Common myeloid progenitor, CD34-positive (primary cell): Measurements from ENCODE around the gene ZNF133. TPM values are rescaled to one million over a fixed set of nuclear protein-coding genes. Genes with fewer than 3 reads are reported as not detected.
A peak's percentile ranks its signal among the peaks of the same experiment; 100 is the strongest.
"Not testable (repeated sequence)": the region's sequence is repeated elsewhere in the genome, so short reads cannot be mapped to it uniquely, and the experiment has no call there.

Experiments
- CTCF ChIA-PET: fragments of 350-600 bp; sonication (Branson Sonifier 250); formaldehyde crosslinking; loops from one replicate; lab custom pipeline; 2021; ENCODE audit warnings: antibody characterized with exemption; lab: Charles Lee
- POLR2A ChIA-PET: fragments of 350-600 bp; sonication (Branson Sonifier 250); formaldehyde crosslinking; loops from one replicate; lab custom pipeline; 2021; ENCODE audit warnings: antibody characterized with exemption; lab: Charles Lee
- DNase-seq, 3 donors: peaks; one replicate each; pipeline versions ENCODE4 v3.0.0 to v3.0.0-alpha.2; 2013
- H3K27ac ChIP-seq, 2 experiments: 1 replicate in 1 of 2; 2 replicates in 1 of 2; pipeline ENCODE4 v1.7.0; 2013; ENCODE audit warnings: inconsistent platforms in 2 of 2, low read length in 2 of 2, mild to moderate bottlenecking in 2 of 2, low read depth in 1 of 2, moderate library complexity in 1 of 2; ENCODE audit not compliant: severe bottlenecking in 2 of 2, insufficient read depth in 1 of 2, poor library complexity in 1 of 2
- H3K27me3 ChIP-seq, 5 experiments: replicated peaks in 2 of 5; 1 replicate in 3 of 5; 2 replicates in 2 of 5; pipeline versions ENCODE4 v1.6.1 to v1.7.0; 2013; ENCODE audit warnings: low read length in 4 of 5, mild to moderate bottlenecking in 2 of 5, moderate library complexity in 2 of 5, inconsistent platforms in 1 of 5; ENCODE audit not compliant: insufficient read depth in 5 of 5, control insufficient read depth in 4 of 5
- H3K36me3 ChIP-seq, 4 experiments: 1 replicate in 2 of 4; 2 replicates in 2 of 4; pipeline versions ENCODE4 v1.6.1 to v1.7.0; 2013; ENCODE audit warnings: low read length in 3 of 4, control low read depth in 1 of 4, mild to moderate bottlenecking in 1 of 4; ENCODE audit not compliant: control insufficient read depth in 4 of 4, insufficient read depth in 4 of 4
- H3K4me1 ChIP-seq, 4 experiments: 1 replicate in 3 of 4; 2 replicates in 1 of 4; pipeline versions ENCODE4 v1.6.1 to v1.7.1; 2013; ENCODE audit warnings: low read length in 3 of 4, mild to moderate bottlenecking in 3 of 4, control low read depth in 1 of 4, inconsistent platforms in 1 of 4, moderate library complexity in 1 of 4; ENCODE audit not compliant: control insufficient read depth in 4 of 4, insufficient read depth in 4 of 4; ENCODE audit errors: control extremely low read depth in 1 of 4
- H3K4me3 ChIP-seq, 7 experiments: 1 replicate in 4 of 7; 2 replicates in 3 of 7; pipeline versions ENCODE4 v1.5.1 to v1.7.0; 2013; ENCODE audit warnings: mild to moderate bottlenecking in 7 of 7, low read length in 6 of 7, moderate library complexity in 6 of 7, inconsistent platforms in 2 of 7, low read depth in 2 of 7, control low read depth in 1 of 7; ENCODE audit not compliant: insufficient read depth in 4 of 7, control insufficient read depth in 1 of 7; ENCODE audit errors: extremely low read depth in 1 of 7
- H3K9me3 ChIP-seq, 5 experiments: 1 replicate in 4 of 5; 2 replicates in 1 of 5; pipeline versions ENCODE4 v1.6.1 to v1.7.1; 2013; ENCODE audit warnings: low read length in 4 of 5, mild to moderate bottlenecking in 2 of 5, inconsistent platforms in 1 of 5, low read depth in 1 of 5, moderate library complexity in 1 of 5; ENCODE audit not compliant: control insufficient read depth in 4 of 5, insufficient read depth in 2 of 5; ENCODE audit errors: control extremely low read depth in 1 of 5
- WGBS: methylation state at CpG from one replicate; pipeline ENCODE4 v1.1.5; 2013; ENCODE audit not compliant: insufficient coverage; 5-methylcytosine and 5-hydroxymethylcytosine counted together
- polyA plus RNA-seq: library from polyadenylated mRNA; unstranded; fragments of 120-200 nt; gene quantifications from one replicate; pipeline ENCODE4 v1.2.1, GENCODE V29; 2013

ZNF133 gene
- polyA plus RNA-seq: 14.3 TPM

DNA sequence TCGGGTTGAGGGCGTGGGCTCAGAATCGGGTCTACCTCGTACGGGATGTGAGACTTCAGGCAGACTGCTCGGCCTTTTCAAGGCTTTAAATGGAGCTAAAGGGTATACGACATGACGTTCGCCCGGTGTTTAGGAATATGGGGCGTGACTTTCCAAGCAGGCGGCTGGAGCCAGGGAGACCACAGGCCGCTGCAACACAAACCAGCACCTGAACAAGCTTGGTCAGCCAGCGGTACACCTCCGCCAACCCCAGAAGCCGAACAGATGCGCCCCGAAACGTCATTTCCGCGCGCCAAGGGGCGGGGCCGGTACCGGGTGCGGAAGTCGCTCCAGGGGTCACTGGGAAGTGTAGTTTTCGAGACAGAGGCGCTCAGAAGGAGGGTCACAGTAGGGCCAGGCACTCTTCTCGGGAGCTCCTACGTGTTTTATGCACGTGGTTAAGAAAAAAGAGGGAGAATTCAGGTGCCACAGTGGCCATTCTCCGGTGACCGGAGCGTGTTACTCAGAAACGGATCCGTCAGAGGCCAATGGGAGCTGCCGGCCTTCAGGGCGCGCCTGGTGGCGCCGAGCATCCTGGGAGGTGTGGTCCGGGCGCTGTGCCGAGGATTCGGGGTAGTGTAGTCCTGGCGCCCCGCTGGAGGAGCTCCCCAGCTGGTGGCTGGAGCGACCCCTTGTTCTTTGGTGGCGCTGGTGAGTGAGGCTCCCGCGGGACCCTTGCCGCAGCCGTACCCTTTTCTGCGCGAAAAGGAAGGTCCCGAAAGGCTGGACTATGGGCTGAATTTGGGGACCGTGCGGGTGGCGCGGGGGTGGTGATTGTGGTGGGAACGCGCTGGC lies at the start of gene ZNF133:
ZNF133 (plus strand) TSS at position 613 of the 834 bp plus-strand sequence. CDS start 17,160 bp downstream, outside the sequence.
- Histone ChIP-seq H3K9me3 (peaks cover 3 to 33% (median 12%) of the 10 kb centered on the region in 5 experiments), H3K4me3 (peak within 1 kb of the TSS; percentile 69 to 96 (median 92)), H3K4me1 (peaks cover 3 to 14% (median 12%) of the 10 kb centered on the region in 4 experiments), H3K27me3 (peaks cover 0 to 6% (median 2%) of the 10 kb centered on the region in 5 experiments), H3K27ac (peak within 1 kb of the TSS; percentile 97 to 99), H3K36me3 (peaks cover 0 to 17% (median 13%) of the 10 kb centered on the region in 4 experiments)
- ChIA-PET POLR2A (interaction anchor here (0.7 kb wide), 1 partner anchor 179 kb away, joined by 4 read pairs; the partner anchor contains the start of genes DZANK1 and POLR3F), CTCF (interaction anchor here (0.9 to 1.9 kb wide), 5 partner anchors 8 to 22 kb away, joined by 3 to 5 read pairs (median 4); no protein-coding TSS in a partner anchor)
- WGBS: under 1% methylated on average over 58 of the region's 63 CpGs
- peak; percentile 95 to 97 (median 96) for DNase-seq

DNA sequence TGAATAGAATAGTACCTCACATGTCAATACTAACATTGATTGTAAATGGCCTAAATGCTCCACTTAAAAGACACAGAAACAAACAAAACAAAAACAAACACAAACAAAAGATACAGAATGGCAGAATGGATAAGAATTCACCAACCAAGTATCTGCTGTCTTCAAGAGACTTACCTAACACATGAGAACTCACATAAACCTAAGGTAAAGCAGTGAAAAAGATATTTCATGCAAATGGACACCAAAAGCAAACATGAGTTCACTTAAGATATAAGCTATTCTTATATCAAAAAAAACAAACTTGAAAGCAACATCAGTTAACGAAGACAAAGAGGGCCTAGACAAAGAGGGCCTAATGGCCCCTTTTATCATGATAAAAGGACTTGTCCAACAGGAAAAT lies 47.3 kb upstream of the ZNF133 start:
- ChIA-PET CTCF (no interaction called here), POLR2A (no interaction called here)
- H3K27me3 ChIP-seq: peaks cover 0 to 1% (median 0%) of the 10 kb centered on the region in 5 experiments
- H3K27ac ChIP-seq: no peak overlapping the region
- H3K4me3 ChIP-seq: no peak overlapping the region
- WGBS: no CpG with 5 or more reads among the region's 1 CpG
- DNase-seq: no peak
- H3K9me3 ChIP-seq: peaks cover 0 to 1% (median 0%) of the 10 kb centered on the region in 5 experiments
- H3K36me3 ChIP-seq: no peaks in the 10 kb centered on the region
- no peaks in the 10 kb centered on the region for H3K4me1 ChIP-seq

DNA sequence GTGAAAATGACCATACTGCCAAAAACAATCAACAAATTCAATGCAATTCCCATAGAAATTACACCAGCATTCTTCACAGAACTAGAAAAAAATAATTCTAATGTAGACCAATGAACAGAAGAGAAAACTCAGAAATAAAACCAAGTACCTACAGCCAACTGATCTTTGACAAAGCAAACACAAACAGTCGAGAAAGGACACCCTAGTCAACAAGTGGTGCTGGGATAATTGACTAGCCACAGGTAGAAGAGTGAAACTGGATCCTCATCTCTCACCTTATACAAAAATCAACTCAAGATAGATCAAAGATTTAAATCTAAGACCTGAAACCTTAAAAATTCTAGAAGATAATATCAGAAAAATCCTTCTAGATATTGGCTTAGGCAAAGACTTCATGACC lies 44.5 kb upstream of the ZNF133 start:
- ChIA-PET POLR2A (interaction anchor here (0.6 kb wide), 1 partner anchor 1095 kb away, joined by 3 read pairs; no protein-coding TSS in a partner anchor), CTCF (no interaction called here)
- no peak overlapping the region for H3K27ac ChIP-seq
- H3K36me3 ChIP-seq: no peaks in the 10 kb centered on the region
- no peaks in the 10 kb centered on the region for H3K4me1 ChIP-seq
- H3K4me3 ChIP-seq: no peak overlapping the region
- DNase-seq: no peak
- WGBS: 100% methylated on average over 1 of the region's 1 CpG
- peaks cover 0 to 1% (median 0%) of the 10 kb centered on the region in 5 experiments for H3K27me3 ChIP-seq
- H3K9me3 ChIP-seq: no peaks in the 10 kb centered on the region

DNA sequence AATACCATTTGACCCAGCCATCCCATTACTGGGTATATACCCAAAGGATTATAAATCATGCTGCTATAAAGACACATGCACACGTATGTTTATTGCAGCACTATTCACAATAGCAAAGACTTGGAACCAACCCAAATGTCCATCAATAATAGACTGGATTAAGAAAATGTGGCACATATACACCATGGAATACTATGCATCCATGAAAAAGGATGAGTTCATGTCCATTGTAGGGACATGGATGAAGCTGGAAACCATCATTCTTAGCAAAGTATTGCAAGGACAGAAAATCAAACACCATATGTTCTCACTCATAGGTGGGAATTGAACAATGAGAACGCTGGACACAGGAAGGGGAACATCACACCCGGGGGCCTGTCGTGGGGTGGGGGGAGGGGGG lies 39.8 kb upstream of the ZNF133 start:
- WGBS: no CpG with 5 or more reads among the region's 4 CpGs
- POLR2A ChIA-PET, H3K27ac ChIP-seq, H3K9me3 ChIP-seq, H3K27me3 ChIP-seq, H3K4me1 ChIP-seq, H3K4me3 ChIP-seq, DNase-seq, CTCF ChIA-PET, H3K36me3 ChIP-seq: not testable (repeated sequence)

DNA sequence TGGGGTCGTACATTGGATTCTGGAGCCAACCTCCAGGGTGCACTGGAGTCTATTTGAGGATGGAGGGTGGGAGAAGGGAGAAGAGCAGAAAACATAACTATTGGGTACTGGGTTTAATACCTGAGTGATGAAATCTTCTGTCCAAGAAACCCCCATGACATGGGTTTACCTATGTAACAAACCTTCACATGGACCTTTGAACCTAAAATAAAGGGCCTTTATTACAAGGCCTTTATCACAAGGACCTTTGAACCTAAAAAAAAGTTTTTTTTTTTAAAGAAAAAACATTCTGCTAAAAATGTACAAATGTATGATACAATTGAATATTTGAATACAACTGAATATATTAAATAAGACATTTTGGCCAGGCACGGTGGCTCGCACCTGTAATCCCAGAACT lies 38.1 kb upstream of the ZNF133 start:
- no peaks in the 10 kb centered on the region for H3K4me1 ChIP-seq
- H3K9me3 ChIP-seq: no peaks in the 10 kb centered on the region
- H3K27me3 ChIP-seq: no peaks in the 10 kb centered on the region
- H3K27ac ChIP-seq: no peak overlapping the region
- CTCF ChIA-PET: no interaction called here
- H3K36me3 ChIP-seq: no peaks in the 10 kb centered on the region
- 100% methylated on average over 2 of the region's 3 CpGs for WGBS
- DNase-seq: no peak
- H3K4me3 ChIP-seq: no peak overlapping the region
- POLR2A ChIA-PET: no interaction called here

DNA sequence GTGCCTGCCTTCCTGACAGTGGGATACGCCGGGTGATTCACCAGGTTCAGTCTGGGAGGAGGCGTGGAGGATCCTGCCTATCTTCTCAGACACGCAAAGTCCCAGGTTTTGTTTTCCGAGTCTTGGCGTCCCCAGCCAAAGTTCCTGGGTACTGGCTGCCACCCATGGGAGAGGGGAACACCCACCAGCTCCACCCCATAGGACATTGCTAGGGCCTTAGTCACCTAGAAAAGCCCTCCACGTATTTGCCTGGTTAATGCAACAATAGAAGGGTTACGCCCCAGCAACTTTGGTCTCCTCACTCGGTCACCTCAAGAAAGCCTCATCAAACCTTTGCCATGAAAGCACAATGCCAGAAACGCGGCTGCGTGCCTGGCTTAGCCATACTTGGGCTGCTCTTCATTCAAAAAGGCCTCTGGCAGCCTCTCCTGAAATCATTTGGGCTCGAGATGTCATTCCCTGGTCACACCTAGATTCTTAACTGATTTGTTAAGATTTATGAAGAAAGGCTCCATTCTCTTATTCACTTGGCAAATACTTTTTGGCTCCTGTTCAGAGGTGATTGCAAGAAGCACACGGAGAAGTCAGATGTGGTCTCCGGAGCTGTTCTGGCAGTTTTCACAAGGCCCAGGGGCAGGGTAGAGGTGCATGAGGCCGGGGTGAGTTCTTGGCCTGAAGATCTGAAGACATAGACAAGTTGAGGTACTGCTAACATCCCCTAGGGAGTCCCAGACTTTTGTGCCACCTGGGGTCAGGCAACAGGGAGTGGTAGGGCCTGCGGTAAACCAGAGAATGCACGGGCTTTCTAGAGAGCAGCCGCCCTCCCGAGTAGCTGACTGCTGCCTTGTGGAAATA lies 35.5 kb upstream of the ZNF133 start:
- Histone ChIP-seq H3K27ac (no peak overlapping the region), H3K4me3 (no peak overlapping the region), H3K27me3 (no peaks in the 10 kb centered on the region), H3K9me3 (no peaks in the 10 kb centered on the region), H3K36me3 (no peaks in the 10 kb centered on the region), H3K4me1 (peaks cover 0 to 10% (median 9%) of the 10 kb centered on the region in 4 experiments)
- no peak for DNase-seq
- CTCF ChIA-PET: no interaction called here
- POLR2A ChIA-PET: no interaction called here
- 92% methylated on average over 14 of the region's 20 CpGs for WGBS
